OCI-LY1 (cell line): Measurements from ENCODE around the gene NLRP3.
"Not testable (repeated sequence)": the region's sequence is repeated elsewhere in the genome, so short reads cannot be mapped to it uniquely, and the experiment has no call there.

ENCODE experiments used
- EZH2 ChIP-seq: fragments of 200-600 bp; sonication (generic), shearing (Covaris generic); IDR thresholded peaks from 2 replicates; pipeline ENCODE4 v1.8.0; 2017; ENCODE audit warnings: borderline replicate concordance, mixed run types, mild to moderate bottlenecking, antibody characterized with exemption, low read length, moderate library complexity, mixed read lengths
- TF ChIP-seq, protein P1 (sequence below): fragments of 200-600 bp; sonication (generic), shearing (Covaris generic); IDR thresholded peaks from 2 replicates; pipeline ENCODE4 v1.5.1; 2017; ENCODE audit warnings: mild to moderate bottlenecking, antibody characterized with exemption, low read length, moderate library complexity, mixed read lengths

GRCh38 chr1:247366345-247366744, 49.6 kb upstream of the NLRP3 start:
- not testable (repeated sequence) for TF ChIP-seq EZH2
- TF ChIP-seq, protein P1, sequence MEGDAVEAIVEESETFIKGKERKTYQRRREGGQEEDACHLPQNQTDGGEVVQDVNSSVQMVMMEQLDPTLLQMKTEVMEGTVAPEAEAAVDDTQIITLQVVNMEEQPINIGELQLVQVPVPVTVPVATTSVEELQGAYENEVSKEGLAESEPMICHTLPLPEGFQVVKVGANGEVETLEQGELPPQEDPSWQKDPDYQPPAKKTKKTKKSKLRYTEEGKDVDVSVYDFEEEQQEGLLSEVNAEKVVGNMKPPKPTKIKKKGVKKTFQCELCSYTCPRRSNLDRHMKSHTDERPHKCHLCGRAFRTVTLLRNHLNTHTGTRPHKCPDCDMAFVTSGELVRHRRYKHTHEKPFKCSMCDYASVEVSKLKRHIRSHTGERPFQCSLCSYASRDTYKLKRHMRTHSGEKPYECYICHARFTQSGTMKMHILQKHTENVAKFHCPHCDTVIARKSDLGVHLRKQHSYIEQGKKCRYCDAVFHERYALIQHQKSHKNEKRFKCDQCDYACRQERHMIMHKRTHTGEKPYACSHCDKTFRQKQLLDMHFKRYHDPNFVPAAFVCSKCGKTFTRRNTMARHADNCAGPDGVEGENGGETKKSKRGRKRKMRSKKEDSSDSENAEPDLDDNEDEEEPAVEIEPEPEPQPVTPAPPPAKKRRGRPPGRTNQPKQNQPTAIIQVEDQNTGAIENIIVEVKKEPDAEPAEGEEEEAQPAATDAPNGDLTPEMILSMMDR = not testable (repeated sequence)
